NCI-H1436 (cell line): ENCODE data around the gene ZFHX2.
A peak's percentile ranks its signal among the peaks of the same experiment; 100 is the strongest.

Experiments
- DNase-seq: peaks from one replicate; lab custom pipeline; 2025; lab: John Stamatoyannopoulos, UW

The ZFHX2 gene

GRCh38 chr14:23518709-23519108 is 32.9 kb downstream of the ZFHX2 start:
- no peak for DNase-seq

GRCh38 chr14:23517650-23518326 is 33.8 kb downstream of the ZFHX2 start:
- DNase-seq = no peak

DNA sequence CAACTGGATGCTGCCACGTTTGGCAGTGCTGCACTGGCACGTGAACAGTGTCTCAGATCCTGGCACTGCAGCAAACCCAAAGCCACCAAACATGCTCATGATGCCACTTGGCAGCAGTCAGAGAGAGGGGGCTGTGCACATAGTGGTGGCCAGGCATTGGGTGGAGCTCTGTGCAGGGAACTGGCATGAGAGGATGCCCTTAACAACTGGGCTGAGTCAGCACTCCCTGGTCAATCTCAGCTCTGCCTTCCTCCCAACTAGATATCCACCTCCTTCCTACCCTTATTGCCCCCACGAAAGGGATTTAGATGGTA is 37.0 kb downstream of the ZFHX2 start:
- DNase-seq = no peak

DNA sequence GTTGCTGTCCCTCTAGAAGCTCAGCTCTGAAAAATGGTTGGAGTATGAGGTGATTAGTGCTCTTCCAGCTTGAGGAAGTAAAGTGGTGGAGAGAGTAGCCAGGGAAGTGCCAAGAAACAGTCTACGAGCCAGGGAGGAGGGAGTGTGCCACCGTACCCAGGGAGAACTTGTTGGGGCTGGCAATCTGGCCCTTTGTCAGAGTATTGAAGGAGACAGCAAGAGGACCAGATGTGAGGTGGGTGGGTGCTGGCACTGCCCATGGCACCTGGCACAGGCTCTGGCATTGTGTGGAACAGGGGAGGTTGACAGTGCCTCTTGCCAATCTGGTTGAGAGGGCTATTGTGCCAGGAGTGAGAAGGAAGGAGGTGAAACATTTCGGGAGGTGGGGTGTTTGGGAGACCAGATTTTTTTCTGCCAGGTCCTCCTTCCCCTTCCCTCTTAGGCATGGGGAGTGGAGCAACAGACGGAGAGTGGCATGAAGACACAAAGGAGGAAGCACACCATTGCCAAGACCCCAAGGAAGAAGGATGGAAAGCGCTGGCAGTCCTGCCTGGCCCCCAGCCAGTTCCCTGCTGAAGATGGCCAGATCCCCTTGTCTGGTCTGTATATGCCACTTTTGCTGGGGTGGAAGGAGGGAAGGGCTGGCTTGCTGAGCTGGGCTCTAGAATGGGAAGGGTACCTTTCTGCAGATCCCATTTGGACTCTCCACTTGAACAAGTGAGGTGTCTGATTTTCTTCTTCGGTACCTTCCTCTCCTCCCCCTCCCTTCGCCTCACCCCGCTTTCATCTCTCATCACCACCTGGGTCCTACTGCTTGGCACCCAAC is 37.5 kb downstream of the ZFHX2 start:
- DNase-seq = no peak

GRCh38 chr14:23513005-23513817 is 38.4 kb downstream of the ZFHX2 start:
- peak; percentile 63 for DNase-seq

DNA sequence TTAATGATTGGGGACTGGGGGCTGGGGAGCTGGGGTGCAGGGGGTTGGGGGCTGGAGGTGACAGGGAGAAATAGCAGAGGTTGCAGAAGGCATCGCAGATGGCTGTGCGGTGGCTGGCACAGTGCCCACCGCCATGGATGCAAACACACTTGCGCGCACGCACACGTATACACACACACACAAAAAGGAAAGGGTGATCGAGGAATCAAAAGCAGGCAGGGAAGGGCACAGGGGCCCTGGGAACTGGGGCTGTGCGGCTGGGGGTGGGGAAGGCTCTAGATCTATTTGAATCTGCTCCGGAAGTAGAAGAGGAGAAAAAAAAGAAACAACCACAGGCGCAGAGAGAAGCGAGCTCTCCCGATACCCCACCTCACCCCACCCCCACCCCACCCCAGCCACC is 39.4 kb downstream of the ZFHX2 start:
- DNase-seq = peak; percentile 43

- no peak for DNase-seq
These were observed 57.3 kb downstream of the ZFHX2 start for GRCh38 chr14:23494223-23494622.

GRCh38 chr14:23492618-23493272 is 58.8 kb downstream of the ZFHX2 start:
- DNase-seq = no peak

GRCh38 chr14:23487216-23487615 is 64.3 kb downstream of the ZFHX2 start:
- no peak for DNase-seq

DNA sequence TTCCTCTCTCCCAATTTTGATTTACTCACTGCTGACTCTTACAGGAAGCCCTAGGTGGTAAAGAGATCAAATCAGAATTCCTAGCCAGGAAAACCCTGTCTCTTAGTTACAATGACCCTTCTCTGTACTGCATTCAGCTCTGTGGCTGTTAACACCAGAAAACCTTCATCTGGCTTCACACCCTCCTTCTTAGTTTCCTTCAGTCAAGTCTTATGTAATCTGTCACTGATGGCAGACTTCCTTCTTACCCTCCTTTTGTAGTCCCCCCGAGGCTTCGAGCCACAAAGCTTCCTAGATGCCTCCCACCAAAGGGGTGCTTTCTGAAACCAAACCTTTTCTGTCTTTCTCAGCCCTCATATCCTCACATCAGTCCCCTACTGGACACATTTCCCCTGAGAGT is 65.5 kb downstream of the ZFHX2 start:
- no peak for DNase-seq

- no peak for DNase-seq
These were observed 66.2 kb downstream of the ZFHX2 start for GRCh38 chr14:23485326-23485725.

DNA sequence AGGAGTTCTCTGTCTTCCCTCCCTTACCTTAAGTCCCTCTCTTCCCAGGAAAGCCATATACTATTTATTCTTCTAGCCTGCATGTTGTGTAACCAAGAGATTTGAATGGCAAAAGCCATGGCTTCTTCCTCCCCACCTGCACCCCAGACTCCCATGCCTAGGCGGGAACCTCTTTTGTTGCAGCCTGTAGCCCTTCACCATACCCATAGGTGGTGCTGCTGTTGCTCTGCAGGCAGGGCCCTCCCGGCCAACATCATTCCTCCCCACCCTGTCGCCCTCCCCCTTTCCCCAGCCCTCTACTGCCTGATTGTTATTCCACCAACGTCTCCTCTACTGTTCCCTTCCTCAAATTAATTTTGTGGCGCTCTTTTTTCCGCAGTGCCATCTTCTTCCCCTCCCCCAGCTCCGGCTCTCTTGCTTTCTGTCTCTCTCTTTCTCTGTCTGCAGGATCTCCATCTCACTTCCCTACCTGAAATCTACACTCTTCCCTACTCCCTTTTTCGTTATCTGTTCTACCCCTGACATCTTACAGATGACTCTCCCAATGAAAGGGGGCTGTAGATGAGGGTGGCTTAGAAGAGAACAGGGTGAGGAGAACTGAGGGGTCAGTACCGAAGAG is 68.2 kb downstream of the ZFHX2 start:
- DNase-seq = peak; percentile 57

DNA sequence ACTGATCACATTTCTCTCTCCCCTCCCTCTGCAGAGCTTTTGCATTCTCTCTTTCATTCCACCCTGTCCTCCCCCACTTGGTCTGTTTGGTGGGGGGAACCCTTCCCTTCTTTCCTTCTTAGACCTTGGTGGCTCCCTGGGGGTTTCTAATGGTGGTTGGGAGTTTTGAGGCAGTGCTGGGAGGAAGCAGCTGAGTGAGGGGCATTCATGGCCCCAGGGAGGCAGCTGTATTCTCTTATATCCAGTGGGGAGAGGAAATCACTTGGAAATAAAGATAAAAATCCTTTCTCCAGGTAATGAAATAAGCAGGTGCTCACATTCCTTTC is 68.8 kb downstream of the ZFHX2 start:
- DNase-seq = no peak

- no peak for DNase-seq
These were observed 69.4 kb downstream of the ZFHX2 start for GRCh38 chr14:23481979-23482822.

DNA sequence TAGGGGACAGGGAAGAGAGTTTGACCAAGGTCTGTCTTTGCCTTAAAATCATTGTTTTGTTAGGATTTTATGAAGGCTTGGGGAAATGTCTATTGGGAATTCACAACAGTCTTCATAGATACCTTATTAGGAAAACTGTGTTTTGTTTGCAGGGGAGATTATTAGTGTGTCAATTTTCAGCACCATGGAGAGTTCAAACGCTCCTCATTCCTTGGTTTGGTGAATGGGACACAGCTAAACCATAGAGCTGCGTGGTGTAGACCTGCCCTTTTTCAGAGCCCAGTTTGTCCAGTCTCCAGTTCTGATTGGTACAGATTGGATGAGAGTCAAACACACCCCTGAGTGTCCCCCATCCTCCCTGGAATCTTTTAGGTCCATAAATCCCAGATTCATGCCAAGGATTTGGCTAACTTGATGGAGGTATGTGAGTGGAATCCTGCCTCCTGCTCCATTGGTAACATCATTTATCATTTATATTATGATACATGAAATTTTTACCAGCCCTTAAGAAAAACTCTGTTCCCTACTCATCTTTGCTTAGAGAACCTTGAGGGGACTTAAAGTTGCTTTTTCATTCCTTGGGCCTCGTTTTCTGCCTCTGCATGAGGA is 70.1 kb downstream of the ZFHX2 start:
- no peak for DNase-seq

- peak; percentile 66 for DNase-seq
These were observed 73.3 kb downstream of the ZFHX2 start for GRCh38 chr14:23478109-23478759.

GRCh38 chr14:23470947-23471346 is 80.6 kb downstream of the ZFHX2 start:
- no peak for DNase-seq
